ENCODE measurements around the gene TUT4. TPM values are rescaled to one million over a fixed set of nuclear protein-coding genes. Genes with fewer than 3 reads are reported as not detected.

The TUT4 gene
- polyA plus RNA-seq, 1 donor from 2014 or later, result 84.1 TPM

Other genes with a start within 250 kb of the TUT4 start
- 20.1 and 24.6 TPM in 2 replicates for gene CC2D1B, start 186.9 kb downstream of the TUT4 start, polyA plus RNA-seq
- gene ORC1, start 148.7 kb downstream of the TUT4 start, polyA plus RNA-seq, result 0.48 and 0.64 TPM in 2 replicates
- gene PRPF38A, start 148.5 kb downstream of the TUT4 start, polyA plus RNA-seq, result 16.1 and 18.0 TPM in 2 replicates
- 1.3 and 1.8 TPM in 2 replicates for gene GPX7, start 49.3 kb upstream of the TUT4 start, polyA plus RNA-seq
- gene SHISAL2A, start 80.1 kb upstream of the TUT4 start, polyA plus RNA-seq, result not detected in 2 replicates
- 10.3 and 11.6 TPM in 2 replicates for gene COA7, start 145.3 kb upstream of the TUT4 start, polyA plus RNA-seq
- 48.7 and 52.8 TPM in 2 replicates for gene ZYG11B, start 173.4 kb upstream of the TUT4 start, polyA plus RNA-seq